Measurements from ENCODE around the gene ABHD14A.

- TF ChIP-seq CTCF (conservative IDR thresholded peaks at IDR 0.05 in 1 of 2, IDR thresholded peaks at IDR 0.05 in 1 of 2; ENCODE audit: low read depth in 1 of 2, low read length in 2 of 2) (no peak), EZH2 (IDR thresholded peaks at IDR 0.05; ENCODE audit: low read length, missing control alignments) (no peak)
These were observed 33.4 kb upstream of the ABHD14A start for GRCh38 chr3:51941463-51941797.

Data from fibroblast of lung (primary cell).